Endothelial cell of umbilical vein (primary cell): ENCODE measurements around the gene RAB11FIP3.

Experiments used
- CTCF ChIP-seq, 2 donors: IDR thresholded peaks; 1 replicate in 1 of 2; 2 replicates in 1 of 2; pipeline ENCODE4 v1.5.1; 2011; ENCODE audit warnings: low read length in 2 of 2, mild to moderate bottlenecking in 2 of 2, moderate library complexity in 2 of 2, control low read depth in 1 of 2, inconsistent platforms in 1 of 2, low read depth in 1 of 2; ENCODE audit not compliant: insufficient read depth in 1 of 2; ENCODE audit errors: extremely low read depth in 1 of 2
- EZH2 ChIP-seq: IDR thresholded peaks from 2 replicates; pipeline ENCODE4 v1.6.1; 2012; ENCODE audit warnings: borderline replicate concordance, low read depth, mild to moderate bottlenecking, moderate library complexity, low read length, inconsistent platforms; ENCODE audit not compliant: severe bottlenecking
- FOS ChIP-seq: IDR thresholded peaks from 2 replicates; pipeline ENCODE4 v1.6.1; 2011; ENCODE audit warnings: mild to moderate bottlenecking, low read length, moderate library complexity, borderline replicate concordance; ENCODE audit not compliant: insufficient read depth
- GATA2 ChIP-seq: IDR thresholded peaks from 2 replicates; pipeline ENCODE4 v1.7.0; 2011; ENCODE audit warnings: low read depth, mild to moderate bottlenecking, moderate library complexity, mixed read lengths, low read length; ENCODE audit not compliant: insufficient read length, insufficient read depth
- JUN ChIP-seq: IDR thresholded peaks from 2 replicates; pipeline ENCODE4 v1.6.1; 2011; ENCODE audit warnings: borderline replicate concordance, low read depth; ENCODE audit not compliant: insufficient read length, insufficient read depth
- MYC ChIP-seq: IDR thresholded peaks from one replicate; pipeline ENCODE4 v1.6.1; 2011; ENCODE audit warnings: mild to moderate bottlenecking, low read depth, low read length
- POLR2A ChIP-seq: IDR thresholded peaks from 2 replicates; pipeline ENCODE4 v1.6.1; 2012; ENCODE audit warnings: low read depth, mild to moderate bottlenecking, control low read depth, low read length

GRCh38 chr16:524274-525040, 99.0 kb downstream of the RAB11FIP3 start:
- TF ChIP-seq FOS (no peak), CTCF (IDR thresholded peaks at IDR 0.05; ENCODE audit: extremely low read depth in 1 of 2, insufficient read depth in 1 of 2, low read depth in 1 of 2, low read length in 2 of 2) (no peak), POLR2A (peak; percentile 25), EZH2 (no peak), JUN (no peak), GATA2 (no peak), MYC (no peak)
